Breast epithelium (tissue), 4 donors: ENCODE measurements around the gene FAM83E. TPM values are rescaled to one million over a fixed set of nuclear protein-coding genes. Genes with fewer than 3 reads are reported as not detected.

Experiments
- DNase-seq, 2 donors: peaks; one replicate each; pipeline ENCODE4 v3.0.0-alpha.2; 2019; ENCODE audit warnings: low spot score in 2 of 2
- H3K27ac ChIP-seq, 2 donors: fragments of 200-600 bp; sonication (generic) in 1 of 2; one replicate each; pipeline ENCODE4 v1.5.1; 2016 to 2019; ENCODE audit warnings: mild to moderate bottlenecking in 1 of 2
- H3K27me3 ChIP-seq, 2 donors: fragments of 200-600 bp; sonication (generic) in 1 of 2; one replicate each; pipeline versions ENCODE4 v1.5.1 to v1.6.0; 2017 to 2019; ENCODE audit warnings: control low read depth in 1 of 2, mild to moderate bottlenecking in 1 of 2
- H3K36me3 ChIP-seq: fragments of 200-600 bp; one replicate; pipeline ENCODE4 v1.5.1; 2019
- H3K4me1 ChIP-seq, 2 donors: fragments of 200-600 bp; sonication (generic); one replicate each; pipeline ENCODE4 v1.5.1; 2016 to 2019; ENCODE audit warnings: control low read depth in 1 of 2
- H3K4me3 ChIP-seq, 3 donors: fragments of 200-600 bp; sonication (generic); 1 replicate in 2 of 3; 2 replicates in 1 of 3; pipeline ENCODE4 v1.5.1; 2016 to 2019; ENCODE audit warnings: mild to moderate bottlenecking in 3 of 3, moderate library complexity in 2 of 3
- H3K9me3 ChIP-seq, 2 donors: fragments of 200-600 bp; sonication (generic) in 1 of 2; one replicate each; pipeline ENCODE4 v1.5.1; 2016 to 2019; ENCODE audit warnings: control low read depth in 1 of 2
- POLR2A ChIP-seq: fragments of 450-650 bp; IDR thresholded peaks from one replicate; pipeline ENCODE4 v1.6.1; 2016; ENCODE audit warnings: antibody characterized with exemption, mild to moderate bottlenecking, moderate library complexity
- POLR2AphosphoS5 ChIP-seq, 3 donors: sonication (generic); formaldehyde crosslinking; IDR thresholded peaks; one replicate each; pipeline ENCODE4 v1.6.1; 2017; ENCODE audit warnings: antibody characterized with exemption in 3 of 3
- intact Hi-C: fragments of 100-400 bp; cut with DNase I; formaldehyde crosslinking; loops from one replicate; pipeline ENCODE4 v1.15.1; 2023; ENCODE audit warnings: low total_unique reads
- total RNA-seq, 3 donors: library from RNA; depleted of rRNA; stranded (reverse); fragments of >200 nt; gene quantifications; one replicate each; pipeline ENCODE4 v1.1.0, GENCODE V29; 2016
- TF ChIP-seq, protein P1 (sequence below), 3 donors: fragments of 450-650 bp; IDR thresholded peaks; one replicate each; pipeline ENCODE4 v1.5.1; 2016 to 2017; ENCODE audit warnings: antibody characterized with exemption in 3 of 3, mild to moderate bottlenecking in 3 of 3, moderate library complexity in 3 of 3

FAM83E gene
- total RNA-seq, 3 donors from 2014 or later, result 3.3 to 5.6 TPM; not detected in 1

DNA sequence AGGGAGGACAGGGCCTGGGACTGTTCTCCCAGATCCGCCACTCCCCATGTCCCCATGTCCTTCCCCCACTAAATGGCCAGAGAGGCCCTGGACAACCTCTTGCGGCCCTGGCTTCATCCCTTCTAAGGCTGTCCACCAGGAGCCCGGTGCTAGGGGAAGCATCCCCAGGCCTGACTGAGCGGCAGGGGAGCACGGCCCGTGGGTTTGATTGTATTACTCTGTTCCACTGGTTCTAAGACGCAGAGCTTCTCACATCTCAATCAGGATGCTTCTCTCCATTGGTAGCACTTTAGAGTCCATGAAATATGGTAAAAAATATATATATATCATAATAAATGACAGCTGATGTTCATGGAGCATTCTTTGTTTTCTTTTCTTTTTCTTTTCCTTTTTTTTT is 7.5 kb downstream of the FAM83E start:
- TF ChIP-seq POLR2A (no peak), POLR2AphosphoS5 (IDR thresholded peaks at IDR 0.05) (no peak)
- intact Hi-C loops, result no loop called here

DNA sequence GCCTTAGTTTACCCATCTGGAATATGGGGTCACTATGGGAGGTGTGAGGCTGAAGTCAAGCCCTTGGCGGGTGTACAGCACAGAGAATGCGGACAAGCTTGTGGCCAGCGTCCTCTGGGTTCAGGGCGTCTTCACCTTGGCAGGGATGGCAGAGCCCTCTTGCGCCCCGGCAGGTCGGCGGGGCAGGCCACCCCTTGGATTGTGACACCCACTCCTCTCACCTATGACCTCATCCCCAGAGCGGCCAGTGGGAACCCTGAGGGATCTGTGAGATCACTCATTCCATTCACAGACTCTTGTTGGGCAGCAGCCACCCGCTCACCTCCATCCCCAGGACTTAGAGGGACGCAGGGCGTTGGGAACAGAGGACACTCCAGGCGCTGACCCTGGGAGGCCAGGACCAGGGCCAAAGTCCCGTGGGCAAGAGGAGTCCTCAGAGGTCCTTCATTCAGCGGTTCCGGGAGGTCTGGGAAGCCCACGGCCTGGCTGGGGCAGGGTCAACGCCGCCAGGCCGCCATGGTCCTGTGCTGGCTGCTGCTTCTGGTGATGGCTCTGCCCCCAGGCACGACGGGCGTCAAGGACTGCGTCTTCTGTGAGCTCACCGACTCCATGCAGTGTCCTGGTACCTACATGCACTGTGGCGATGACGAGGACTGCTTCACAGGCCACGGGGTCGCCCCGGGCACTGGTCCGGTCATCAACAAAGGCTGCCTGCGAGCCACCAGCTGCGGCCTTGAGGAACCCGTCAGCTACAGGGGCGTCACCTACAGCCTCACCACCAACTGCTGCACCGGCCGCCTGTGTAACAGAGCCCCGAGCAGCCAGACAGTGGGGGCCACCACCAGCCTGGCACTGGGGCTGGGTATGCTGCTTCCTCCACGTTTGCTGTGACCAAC is 8.2 kb downstream of the FAM83E start, which contains the start of gene SPACA4:
TSS of gene SPACA4 (plus strand) at position 280 of the 896 bp plus-strand sequence. CDS start at position 517, 237 bp downstream.
- no peaks in the 10 kb centered on the region for H3K4me1 ChIP-seq
- intact Hi-C loops, result no loop called here
- H3K9me3 ChIP-seq, result no peaks in the 10 kb centered on the region
- TF ChIP-seq POLR2AphosphoS5 (IDR thresholded peaks at IDR 0.05) (no peak), POLR2A (no peak)
- TF ChIP-seq, protein P1, sequence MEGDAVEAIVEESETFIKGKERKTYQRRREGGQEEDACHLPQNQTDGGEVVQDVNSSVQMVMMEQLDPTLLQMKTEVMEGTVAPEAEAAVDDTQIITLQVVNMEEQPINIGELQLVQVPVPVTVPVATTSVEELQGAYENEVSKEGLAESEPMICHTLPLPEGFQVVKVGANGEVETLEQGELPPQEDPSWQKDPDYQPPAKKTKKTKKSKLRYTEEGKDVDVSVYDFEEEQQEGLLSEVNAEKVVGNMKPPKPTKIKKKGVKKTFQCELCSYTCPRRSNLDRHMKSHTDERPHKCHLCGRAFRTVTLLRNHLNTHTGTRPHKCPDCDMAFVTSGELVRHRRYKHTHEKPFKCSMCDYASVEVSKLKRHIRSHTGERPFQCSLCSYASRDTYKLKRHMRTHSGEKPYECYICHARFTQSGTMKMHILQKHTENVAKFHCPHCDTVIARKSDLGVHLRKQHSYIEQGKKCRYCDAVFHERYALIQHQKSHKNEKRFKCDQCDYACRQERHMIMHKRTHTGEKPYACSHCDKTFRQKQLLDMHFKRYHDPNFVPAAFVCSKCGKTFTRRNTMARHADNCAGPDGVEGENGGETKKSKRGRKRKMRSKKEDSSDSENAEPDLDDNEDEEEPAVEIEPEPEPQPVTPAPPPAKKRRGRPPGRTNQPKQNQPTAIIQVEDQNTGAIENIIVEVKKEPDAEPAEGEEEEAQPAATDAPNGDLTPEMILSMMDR (IDR thresholded peaks at IDR 0.05), result no peak
- no peak for DNase-seq
- no peak within 1 kb of the TSS for H3K4me3 ChIP-seq
- H3K27ac ChIP-seq, result no peak within 1 kb of the TSS
- no peaks in the 10 kb centered on the region for H3K27me3 ChIP-seq
- H3K36me3 ChIP-seq, result no peaks in the 10 kb centered on the region

More for the DNA sequence above, 7.5 kb downstream of the FAM83E start:
- no peaks in the 10 kb centered on the region for H3K27me3 ChIP-seq
- no peaks in the 10 kb centered on the region for H3K9me3 ChIP-seq
- no peaks in the 10 kb centered on the region for H3K36me3 ChIP-seq
- DNase-seq, result no peak
- H3K27ac ChIP-seq, result no peak overlapping the region
- no peaks in the 10 kb centered on the region for H3K4me1 ChIP-seq
- H3K4me3 ChIP-seq, result no peak overlapping the region

DNA sequence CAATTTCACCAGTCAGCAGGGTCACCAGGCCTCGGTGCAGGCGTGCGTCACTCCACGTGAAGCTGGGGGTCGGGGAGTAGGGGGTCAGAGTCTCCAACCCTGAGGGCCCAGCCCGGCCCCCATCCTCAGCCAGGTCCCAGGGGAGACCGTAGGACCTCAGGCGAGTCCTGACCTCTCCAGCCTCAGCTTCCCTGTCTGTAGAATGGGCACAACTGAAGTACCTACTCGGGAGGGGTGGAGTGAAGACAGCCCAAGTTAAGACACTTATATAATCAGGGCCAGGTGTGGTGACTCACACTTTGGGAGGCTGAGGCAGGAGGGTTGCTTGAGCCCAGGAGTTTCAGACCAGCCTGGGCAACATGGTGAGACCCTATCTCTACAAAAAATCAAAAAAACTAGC is 11.0 kb downstream of the FAM83E start:
- no peak for DNase-seq
- no peak overlapping the region for H3K27ac ChIP-seq
- no peaks in the 10 kb centered on the region for H3K4me1 ChIP-seq
- intact Hi-C loops, result no loop called here
- H3K4me3 ChIP-seq, result no peak overlapping the region
- no peaks in the 10 kb centered on the region for H3K36me3 ChIP-seq
- TF ChIP-seq, protein P1 (IDR thresholded peaks at IDR 0.05), result no peak
- TF ChIP-seq POLR2A (no peak), POLR2AphosphoS5 (IDR thresholded peaks at IDR 0.05) (no peak)
- H3K9me3 ChIP-seq, result no peaks in the 10 kb centered on the region
- H3K27me3 ChIP-seq, result no peaks in the 10 kb centered on the region

DNA sequence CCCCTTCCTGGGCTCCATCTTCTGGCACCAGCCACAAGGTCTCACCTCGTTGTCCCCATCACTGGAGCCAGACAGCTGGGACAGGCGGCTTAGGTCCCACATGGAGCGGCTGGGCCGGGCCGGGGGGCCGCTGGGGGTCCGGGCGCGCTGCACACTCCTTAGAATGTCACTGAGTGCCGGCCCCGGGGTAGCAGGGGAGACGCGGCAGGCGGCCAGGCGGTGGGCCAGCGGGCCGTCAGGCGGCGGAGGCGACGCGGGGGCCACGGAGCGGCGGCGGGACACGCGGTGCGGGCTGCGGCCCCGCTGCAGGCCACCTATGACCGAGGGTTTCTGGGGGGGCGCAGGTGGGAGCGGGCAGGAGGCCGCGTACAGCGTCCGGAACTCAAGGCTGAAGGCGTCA is 11.4 kb downstream of the FAM83E start:
- TF ChIP-seq POLR2AphosphoS5 (IDR thresholded peaks at IDR 0.05) (no peak), POLR2A (no peak)
- TF ChIP-seq, protein P1 (IDR thresholded peaks at IDR 0.05), result no peak
- no peak for DNase-seq

DNA sequence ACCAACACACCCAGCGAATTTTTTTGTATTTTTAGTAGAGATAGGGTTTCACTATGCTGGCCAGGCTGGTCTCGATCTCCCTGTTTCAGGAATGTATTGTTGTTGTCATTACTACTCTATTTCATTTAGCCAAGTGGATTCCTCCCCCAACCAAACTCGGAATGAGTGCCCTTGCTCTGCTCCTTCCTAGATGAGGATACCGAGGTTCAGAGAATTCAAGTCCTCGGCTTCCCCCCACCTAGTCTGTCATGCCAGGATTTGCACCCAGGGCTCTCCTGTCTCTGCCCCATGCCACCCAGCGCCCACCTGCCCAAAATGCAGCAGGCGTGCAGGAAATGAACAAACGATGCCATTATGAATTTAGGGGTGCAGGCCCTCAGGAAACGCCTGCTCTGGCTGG is 11.9 kb downstream of the FAM83E start:
- TF ChIP-seq, protein P1 (IDR thresholded peaks at IDR 0.05), result no peak
- TF ChIP-seq POLR2A, result no peak
- TF ChIP-seq POLR2AphosphoS5 (IDR thresholded peaks at IDR 0.05), result no peak
- no peak overlapping the region for H3K27ac ChIP-seq
- intact Hi-C loops, result no loop called here
- no peak overlapping the region for H3K4me3 ChIP-seq
- no peaks in the 10 kb centered on the region for H3K4me1 ChIP-seq
- no peaks in the 10 kb centered on the region for H3K9me3 ChIP-seq
- no peak for DNase-seq
- H3K36me3 ChIP-seq, result no peaks in the 10 kb centered on the region
- no peaks in the 10 kb centered on the region for H3K27me3 ChIP-seq

More for the DNA sequence above, 11.4 kb downstream of the FAM83E start:
- Histone ChIP-seq H3K9me3 (no peaks in the 10 kb centered on the region), H3K27ac (no peak overlapping the region), H3K27me3 (no peaks in the 10 kb centered on the region), H3K4me1 (no peaks in the 10 kb centered on the region), H3K4me3 (no peak overlapping the region), H3K36me3 (no peaks in the 10 kb centered on the region)
- intact Hi-C loops, result no loop called here
